HepG2 (cell line): ENCODE measurements around the gene ARHGAP45. TPM values are rescaled to one million over a fixed set of nuclear protein-coding genes. Genes with fewer than 3 reads are reported as not detected.
A peak's percentile ranks its signal among the peaks of the same experiment; 100 is the strongest.

ENCODE experiments used
- FOXO1 ChIP-seq: sonication (generic); formaldehyde crosslinking; IDR thresholded peaks from 2 replicates; pipeline ENCODE4 v1.4.0; 2020; ENCODE audit warnings: missing genetic modification reagents
- JUN ChIP-seq: sonication (generic); formaldehyde crosslinking; IDR thresholded peaks from 2 replicates; pipeline ENCODE4 v1.4.0; 2020; ENCODE audit warnings: mild to moderate bottlenecking, missing genetic modification reagents
- KDM3A ChIP-seq: IDR thresholded peaks from 2 replicates; pipeline ENCODE4 v1.6.1; 2018; ENCODE audit warnings: low read depth, missing compliant biosample characterization
- MYC ChIP-seq: sonication (generic); formaldehyde crosslinking; IDR thresholded peaks from 2 replicates; pipeline ENCODE4 v1.9.0; 2021; ENCODE audit warnings: missing genetic modification reagents, borderline replicate concordance
- SCMH1 ChIP-seq: sonication (generic); formaldehyde crosslinking; IDR thresholded peaks from 2 replicates; pipeline ENCODE4 v1.9.0; 2021; ENCODE audit warnings: missing genetic modification reagents, mild to moderate bottlenecking, borderline replicate concordance
- SOX5 ChIP-seq: IDR thresholded peaks from 2 replicates; pipeline ENCODE4 v1.6.1; 2016; ENCODE audit warnings: borderline replicate concordance
- SP1 ChIP-seq, 2 experiments: fragments of 450-650 bp in 1 of 2; sonication (generic) in 1 of 2; formaldehyde crosslinking in 1 of 2; IDR thresholded peaks; 2 replicates each; pipeline versions ENCODE4 v1.4.0 to v1.6.1; 2016 to 2020; ENCODE audit warnings: missing genetic modification reagents in 1 of 2
- SP5 ChIP-seq: IDR thresholded peaks from 2 replicates; pipeline ENCODE4 v1.6.1; 2016; ENCODE audit warnings: low read depth, borderline replicate concordance
- ZFP37 ChIP-seq: sonication (generic); formaldehyde crosslinking; IDR thresholded peaks from 2 replicates; pipeline ENCODE4 v1.4.0; 2020; ENCODE audit warnings: missing genetic modification reagents, borderline replicate concordance
- ZNF513 ChIP-seq: sonication (generic); formaldehyde crosslinking; conservative IDR thresholded peaks from 2 replicates; pipeline ENCODE4 v1.5.0; 2020; ENCODE audit warnings: missing genetic modification reagents
- ZNF547 ChIP-seq: sonication (generic); formaldehyde crosslinking; IDR thresholded peaks from 2 replicates; pipeline ENCODE4 v1.5.1; 2020; ENCODE audit warnings: mild to moderate bottlenecking, missing genetic modification reagents
- polyA plus RNA-seq, 8 experiments: library from polyadenylated mRNA; depleted of rRNA in 3 of 8; stranded (reverse) in 7 of 8; unstranded in 1 of 8; fragments of >200 nt; fragmentation: Illumina TruSeq in 4 of 8; extraction: Trizol in 4 of 8; gene quantifications; 2 replicates each; pipeline versions ENCODE4 v1.2.1 to v1.2.3, GENCODE V29; 2011 to 2016; ENCODE audit warnings: low read depth in 4 of 8, missing spikeins in 1 of 8, mixed read lengths in 1 of 8; ENCODE audit not compliant: insufficient read depth in 1 of 8
- total RNA-seq, 5 experiments: library from RNA; depleted of rRNA; stranded (reverse); fragments of >200 nt; fragmentation: Illumina TruSeq; extraction: Trizol; gene quantifications; 2 replicates each; pipeline ENCODE4 v1.2.3, GENCODE V29; 2016; ENCODE audit warnings: low read depth in 1 of 5
- TF ChIP-seq, protein P1 (sequence below): sonication (generic); formaldehyde crosslinking; conservative IDR thresholded peaks from 2 replicates; pipeline ENCODE4 v1.4.0; 2020; ENCODE audit warnings: missing genetic modification reagents
- TF ChIP-seq, protein P2 (sequence below): sonication (generic); formaldehyde crosslinking; IDR thresholded peaks from 2 replicates; pipeline ENCODE4 v1.9.0; 2021; ENCODE audit warnings: missing genetic modification reagents, borderline replicate concordance
- TF ChIP-seq, protein P3 (sequence below): IDR thresholded peaks from 2 replicates; pipeline ENCODE4 v1.6.1; 2016; ENCODE audit warnings: low read depth
- TF ChIP-seq, protein P4 (sequence below): sonication (generic); formaldehyde crosslinking; IDR thresholded peaks from 2 replicates; pipeline ENCODE4 v1.4.0; 2020; ENCODE audit warnings: mild to moderate bottlenecking, missing genetic modification reagents

ARHGAP45 gene
- total and polyA plus RNA-seq, 2 of the 13 experiments (the other 11 are each of a cell fraction or from before 2014, with no cell fraction given), result 0.84 to 32.0 TPM

- TF ChIP-seq SCMH1 (CRISPR knock-in tag) (no peak), SOX5 (CRISPR knock-in tag) (no peak; the same call in none of the 2 replicates), FOXO1 (CRISPR knock-in tag) (0 out of 2 replicates have a peak, but pooled peaks have one; percentile 14), KDM3A (CRISPR knock-in tag) (no peak), JUN (CRISPR knock-in tag) (no peak), SP1 (IDR thresholded peaks at IDR 0.05) (no peak), SP1 (CRISPR knock-in tag; IDR thresholded peaks at IDR 0.05) (peak; percentile 97), MYC (CRISPR knock-in tag) (no peak; the same call in 1 of the 2 replicates), ZNF513 (CRISPR knock-in tag) (no peak), ZFP37 (no peak), ZNF547 (CRISPR knock-in tag) (peak; percentile 81; the same call in 1 of the 2 replicates), SP5 (peak; percentile 73; the same call in 1 of the 2 replicates)
- TF ChIP-seq, protein P1, sequence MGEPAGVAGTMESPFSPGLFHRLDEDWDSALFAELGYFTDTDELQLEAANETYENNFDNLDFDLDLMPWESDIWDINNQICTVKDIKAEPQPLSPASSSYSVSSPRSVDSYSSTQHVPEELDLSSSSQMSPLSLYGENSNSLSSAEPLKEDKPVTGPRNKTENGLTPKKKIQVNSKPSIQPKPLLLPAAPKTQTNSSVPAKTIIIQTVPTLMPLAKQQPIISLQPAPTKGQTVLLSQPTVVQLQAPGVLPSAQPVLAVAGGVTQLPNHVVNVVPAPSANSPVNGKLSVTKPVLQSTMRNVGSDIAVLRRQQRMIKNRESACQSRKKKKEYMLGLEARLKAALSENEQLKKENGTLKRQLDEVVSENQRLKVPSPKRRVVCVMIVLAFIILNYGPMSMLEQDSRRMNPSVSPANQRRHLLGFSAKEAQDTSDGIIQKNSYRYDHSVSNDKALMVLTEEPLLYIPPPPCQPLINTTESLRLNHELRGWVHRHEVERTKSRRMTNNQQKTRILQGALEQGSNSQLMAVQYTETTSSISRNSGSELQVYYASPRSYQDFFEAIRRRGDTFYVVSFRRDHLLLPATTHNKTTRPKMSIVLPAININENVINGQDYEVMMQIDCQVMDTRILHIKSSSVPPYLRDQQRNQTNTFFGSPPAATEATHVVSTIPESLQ, result no peak
- TF ChIP-seq, protein P2, sequence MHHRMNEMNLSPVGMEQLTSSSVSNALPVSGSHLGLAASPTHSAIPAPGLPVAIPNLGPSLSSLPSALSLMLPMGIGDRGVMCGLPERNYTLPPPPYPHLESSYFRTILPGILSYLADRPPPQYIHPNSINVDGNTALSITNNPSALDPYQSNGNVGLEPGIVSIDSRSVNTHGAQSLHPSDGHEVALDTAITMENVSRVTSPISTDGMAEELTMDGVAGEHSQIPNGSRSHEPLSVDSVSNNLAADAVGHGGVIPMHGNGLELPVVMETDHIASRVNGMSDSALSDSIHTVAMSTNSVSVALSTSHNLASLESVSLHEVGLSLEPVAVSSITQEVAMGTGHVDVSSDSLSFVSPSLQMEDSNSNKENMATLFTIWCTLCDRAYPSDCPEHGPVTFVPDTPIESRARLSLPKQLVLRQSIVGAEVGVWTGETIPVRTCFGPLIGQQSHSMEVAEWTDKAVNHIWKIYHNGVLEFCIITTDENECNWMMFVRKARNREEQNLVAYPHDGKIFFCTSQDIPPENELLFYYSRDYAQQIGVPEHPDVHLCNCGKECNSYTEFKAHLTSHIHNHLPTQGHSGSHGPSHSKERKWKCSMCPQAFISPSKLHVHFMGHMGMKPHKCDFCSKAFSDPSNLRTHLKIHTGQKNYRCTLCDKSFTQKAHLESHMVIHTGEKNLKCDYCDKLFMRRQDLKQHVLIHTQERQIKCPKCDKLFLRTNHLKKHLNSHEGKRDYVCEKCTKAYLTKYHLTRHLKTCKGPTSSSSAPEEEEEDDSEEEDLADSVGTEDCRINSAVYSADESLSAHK, result no peak
- TF ChIP-seq, protein P3, sequence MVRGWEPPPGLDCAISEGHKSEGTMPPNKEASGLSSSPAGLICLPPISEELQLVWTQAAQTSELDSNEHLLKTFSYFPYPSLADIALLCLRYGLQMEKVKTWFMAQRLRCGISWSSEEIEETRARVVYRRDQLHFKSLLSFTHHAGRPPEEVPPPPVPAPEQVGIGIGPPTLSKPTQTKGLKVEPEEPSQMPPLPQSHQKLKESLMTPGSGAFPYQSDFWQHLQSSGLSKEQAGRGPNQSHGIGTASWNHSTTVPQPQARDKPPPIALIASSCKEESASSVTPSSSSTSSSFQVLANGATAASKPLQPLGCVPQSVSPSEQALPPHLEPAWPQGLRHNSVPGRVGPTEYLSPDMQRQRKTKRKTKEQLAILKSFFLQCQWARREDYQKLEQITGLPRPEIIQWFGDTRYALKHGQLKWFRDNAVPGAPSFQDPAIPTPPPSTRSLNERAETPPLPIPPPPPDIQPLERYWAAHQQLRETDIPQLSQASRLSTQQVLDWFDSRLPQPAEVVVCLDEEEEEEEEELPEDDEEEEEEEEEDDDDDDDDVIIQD (CRISPR knock-in tag), result no peak
- TF ChIP-seq, protein P4, sequence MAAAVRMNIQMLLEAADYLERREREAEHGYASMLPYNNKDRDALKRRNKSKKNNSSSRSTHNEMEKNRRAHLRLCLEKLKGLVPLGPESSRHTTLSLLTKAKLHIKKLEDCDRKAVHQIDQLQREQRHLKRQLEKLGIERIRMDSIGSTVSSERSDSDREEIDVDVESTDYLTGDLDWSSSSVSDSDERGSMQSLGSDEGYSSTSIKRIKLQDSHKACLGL (CRISPR knock-in tag), result no peak
Observed at GRCh38 chr19:1103708-1104310, 36.8 kb downstream of the ARHGAP45 start, which contains the start of gene GPX4 (continued).
